ENCODE measurements around the gene SEC24B. TPM values are rescaled to one million over a fixed set of nuclear protein-coding genes. Genes with fewer than 3 reads are reported as not detected.
A peak's percentile ranks its signal among the peaks of the same experiment; 100 is the strongest.
"Not testable (repeated sequence)": the region's sequence is repeated elsewhere in the genome, so short reads cannot be mapped to it uniquely, and the experiment has no call there.

SEC24B gene
- total RNA-seq, 4 donors from 2014 or later: 39.5 to 49.1 (median 42.6) TPM

DNA sequence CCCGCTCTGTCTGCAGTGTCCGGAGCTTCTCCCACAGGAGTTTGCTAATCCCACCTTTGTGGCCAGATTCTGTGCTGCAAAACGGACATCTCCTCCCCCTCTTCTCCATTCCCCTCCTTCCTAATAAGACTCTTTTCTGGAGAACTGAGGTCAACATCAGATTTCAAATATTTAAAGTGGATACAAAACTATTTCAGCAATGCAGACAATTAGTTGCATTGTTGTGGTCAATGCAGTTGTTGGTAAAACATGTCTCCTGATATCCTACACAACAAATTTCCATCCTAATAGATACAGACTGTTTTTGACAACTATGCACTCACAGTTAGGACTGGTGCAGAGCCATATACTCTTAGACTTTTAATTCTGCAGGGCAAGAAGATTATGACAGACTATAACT is 121.4 kb downstream of the SEC24B start:
- H3K27ac ChIP-seq: no peak overlapping the region
- no peak overlapping the region for H3K4me3 ChIP-seq (replicated peaks in 1 of 3)
- no peaks in the 10 kb centered on the region for H3K36me3 ChIP-seq
- DNase-seq: no peak
- 90 to 91% methylated on average over 3 of the region's 3 CpGs for WGBS, 2 donors
- H3K4me1 ChIP-seq: peaks cover 0 to 3% of the 10 kb centered on the region in 2 donors
- H3K9me3 ChIP-seq: no peaks in the 10 kb centered on the region
- TF ChIP-seq, protein P1, sequence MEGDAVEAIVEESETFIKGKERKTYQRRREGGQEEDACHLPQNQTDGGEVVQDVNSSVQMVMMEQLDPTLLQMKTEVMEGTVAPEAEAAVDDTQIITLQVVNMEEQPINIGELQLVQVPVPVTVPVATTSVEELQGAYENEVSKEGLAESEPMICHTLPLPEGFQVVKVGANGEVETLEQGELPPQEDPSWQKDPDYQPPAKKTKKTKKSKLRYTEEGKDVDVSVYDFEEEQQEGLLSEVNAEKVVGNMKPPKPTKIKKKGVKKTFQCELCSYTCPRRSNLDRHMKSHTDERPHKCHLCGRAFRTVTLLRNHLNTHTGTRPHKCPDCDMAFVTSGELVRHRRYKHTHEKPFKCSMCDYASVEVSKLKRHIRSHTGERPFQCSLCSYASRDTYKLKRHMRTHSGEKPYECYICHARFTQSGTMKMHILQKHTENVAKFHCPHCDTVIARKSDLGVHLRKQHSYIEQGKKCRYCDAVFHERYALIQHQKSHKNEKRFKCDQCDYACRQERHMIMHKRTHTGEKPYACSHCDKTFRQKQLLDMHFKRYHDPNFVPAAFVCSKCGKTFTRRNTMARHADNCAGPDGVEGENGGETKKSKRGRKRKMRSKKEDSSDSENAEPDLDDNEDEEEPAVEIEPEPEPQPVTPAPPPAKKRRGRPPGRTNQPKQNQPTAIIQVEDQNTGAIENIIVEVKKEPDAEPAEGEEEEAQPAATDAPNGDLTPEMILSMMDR (IDR thresholded peaks at IDR 0.05): no peak
- no peak for TF ChIP-seq POLR2A (IDR thresholded peaks at IDR 0.05)
- no peaks in the 10 kb centered on the region for H3K27me3 ChIP-seq
- intact Hi-C loops (cut with DNase I): loop anchor here (10.0 kb wide), 1 partner anchor 120 kb away; the partner anchor contains the start of gene SEC24B

DNA sequence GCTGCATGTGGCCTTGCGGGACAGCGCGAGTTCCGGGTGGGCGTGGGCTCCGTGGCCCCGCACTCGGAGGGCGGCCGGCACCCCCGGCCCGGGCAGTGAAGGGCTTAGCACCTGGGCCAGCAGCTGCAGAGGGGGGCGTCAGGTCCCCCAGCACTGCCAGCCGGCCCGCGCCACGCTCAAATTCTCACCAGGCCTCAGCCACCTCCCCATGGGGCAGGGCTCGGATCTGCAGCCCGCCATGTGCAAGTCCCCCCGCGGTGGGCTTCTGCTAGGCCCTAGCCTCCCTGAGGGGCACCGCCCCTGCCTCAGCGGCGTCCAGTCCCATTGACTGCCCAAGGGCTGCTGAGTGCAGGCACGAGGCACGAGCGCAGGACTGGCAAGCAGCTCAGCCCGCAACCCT is 123.8 kb downstream of the SEC24B start:
- no peak for DNase-seq
- no peak overlapping the region for H3K27ac ChIP-seq
- intact Hi-C loops (cut with DNase I): loop anchor here (10.0 kb wide), 1 partner anchor 123 kb away; the partner anchor contains the start of gene SEC24B
- peaks cover 5 to 8% of the 10 kb centered on the region in 2 donors for H3K4me1 ChIP-seq
- H3K36me3 ChIP-seq: no peaks in the 10 kb centered on the region
- 97 to 99% methylated on average over 16 to 23 of the region's 28 CpGs for WGBS, 2 donors
- no peaks in the 10 kb centered on the region for H3K27me3 ChIP-seq
- TF ChIP-seq, protein P1 (IDR thresholded peaks at IDR 0.05): no peak
- no peak for TF ChIP-seq POLR2A (IDR thresholded peaks at IDR 0.05)
- H3K9me3 ChIP-seq: no peaks in the 10 kb centered on the region
- H3K4me3 ChIP-seq (replicated peaks in 1 of 3): no peak overlapping the region

DNA sequence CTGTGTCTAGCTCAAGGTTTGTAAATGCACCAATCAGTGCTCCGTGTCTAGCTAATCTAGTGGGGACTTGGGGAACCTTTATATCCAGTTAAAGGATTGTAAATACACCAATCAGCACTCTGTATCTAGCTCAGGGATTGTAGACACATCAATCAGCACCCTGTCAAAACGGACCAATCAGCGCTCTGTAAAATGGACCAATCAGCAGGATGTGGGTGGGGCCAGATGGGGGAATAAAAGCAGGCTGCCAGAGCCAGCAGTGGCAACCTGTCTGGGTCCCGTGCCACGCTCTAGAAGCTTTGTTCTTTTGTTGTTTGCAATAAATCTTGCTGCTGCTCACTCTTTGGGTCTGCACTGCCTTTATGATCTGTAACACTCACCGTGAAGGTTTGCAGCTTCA is 124.5 kb downstream of the SEC24B start:
- intact Hi-C loops (cut with DNase I): loop anchor here (10.0 kb wide), 1 partner anchor 123 kb away; the partner anchor contains the start of gene SEC24B
- not testable (repeated sequence) for H3K4me3 ChIP-seq (replicated peaks in 1 of 3); H3K4me1 ChIP-seq; DNase-seq; H3K9me3 ChIP-seq; H3K27ac ChIP-seq; H3K27me3 ChIP-seq; H3K36me3 ChIP-seq
- 95 to 97% methylated on average over 6 of the region's 6 CpGs for WGBS, 2 donors

DNA sequence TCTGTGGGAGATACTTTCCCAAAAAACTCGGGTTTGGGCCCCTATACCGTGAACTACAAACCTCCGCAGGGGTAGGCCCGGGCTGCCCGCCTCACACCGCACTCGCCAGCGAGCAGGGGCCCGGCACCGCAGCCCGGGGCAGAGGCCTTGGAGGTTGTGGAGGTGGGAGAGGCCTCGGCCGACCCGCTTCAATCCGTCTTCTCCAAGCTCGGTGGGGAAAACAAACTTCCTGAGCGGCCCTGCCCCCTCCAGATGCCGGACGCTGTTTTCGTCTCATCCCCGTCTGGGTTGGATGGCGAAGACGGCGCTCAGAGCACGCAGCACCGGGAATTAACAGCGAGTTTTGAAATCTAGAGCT is 126.0 kb downstream of the SEC24B start:
- 11 to 19% methylated on average over 15 to 21 of the region's 27 CpGs for WGBS, 2 donors
- intact Hi-C loops (cut with DNase I): loop anchor here (10.0 kb wide), 1 partner anchor 125 kb away; the partner anchor contains the start of gene SEC24B
- Histone ChIP-seq H3K27me3 (no peaks in the 10 kb centered on the region), H3K36me3 (no peaks in the 10 kb centered on the region), H3K4me1 (peaks cover 5 to 8% of the 10 kb centered on the region in 2 donors), H3K4me3 (replicated peaks in 1 of 3) (peak overlapping the region; percentile 43 to 69 (median 63)), H3K27ac (peak overlapping the region in 2 of 3 donors; percentile 41 to 82), H3K9me3 (no peaks in the 10 kb centered on the region)
- TF ChIP-seq, protein P1 (IDR thresholded peaks at IDR 0.05): no peak
- TF ChIP-seq POLR2A (IDR thresholded peaks at IDR 0.05): no peak
- DNase-seq: peak; percentile 9 to 10

DNA sequence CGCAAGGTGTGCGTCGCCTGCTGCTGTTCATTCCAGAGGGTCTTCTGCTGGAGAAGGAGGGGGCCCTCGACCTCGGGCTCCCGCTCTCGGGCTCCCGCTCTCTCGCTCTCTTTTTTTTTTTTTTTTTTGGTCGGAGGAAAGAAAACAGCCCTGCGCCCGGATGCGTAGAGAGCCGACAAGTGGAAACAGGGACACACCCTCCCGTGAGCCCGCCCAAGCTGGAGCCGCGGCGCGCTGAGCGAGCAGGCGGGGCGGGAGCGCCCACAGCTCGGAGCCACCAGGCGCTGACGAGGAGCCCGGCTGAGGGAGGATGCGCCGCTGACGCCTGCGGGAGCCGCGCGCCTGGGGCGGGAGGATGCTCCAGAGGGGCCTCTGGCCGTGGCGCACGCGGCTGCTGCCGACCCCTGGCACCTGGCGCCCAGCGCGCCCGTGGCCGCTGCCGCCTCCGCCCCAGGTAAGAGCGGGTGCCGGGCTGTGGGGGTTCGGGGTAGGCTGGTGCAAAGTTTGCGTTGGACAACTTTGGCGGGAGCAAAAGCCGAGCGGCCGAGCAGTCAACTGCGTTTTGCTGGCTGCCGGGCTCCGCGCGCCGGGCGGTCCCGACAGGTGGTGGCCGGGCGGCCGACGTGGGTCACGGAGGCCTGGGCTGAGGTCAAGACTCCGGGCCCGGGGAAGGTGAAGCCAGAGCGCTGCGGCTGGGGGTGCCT is 126.5 kb downstream of the SEC24B start, which contains the start of gene MCUB:
Gene MCUB (plus strand): TSS at position 264 of the 704 bp plus-strand sequence. CDS start 92 bp downstream, at position 356.
- H3K4me1 ChIP-seq: peaks cover 5 to 8% of the 10 kb centered on the region in 2 donors
- peak; percentile 75 to 80 for DNase-seq
- WGBS, 2 donors: 0% methylated on average over 6 to 29 of the region's 73 CpGs
- no peaks in the 10 kb centered on the region for H3K27me3 ChIP-seq
- peak within 1 kb of the TSS; percentile 4 to 82 (median 41) for H3K27ac ChIP-seq
- H3K4me3 ChIP-seq (replicated peaks in 1 of 3): peak within 1 kb of the TSS; percentile 43 to 69 (median 63)
- TF ChIP-seq, protein P1 (IDR thresholded peaks at IDR 0.05): no peak
- TF ChIP-seq POLR2A (IDR thresholded peaks at IDR 0.05): peak in 1 of 2 donors; percentile 39
- intact Hi-C loops (cut with DNase I): loop anchor here (10.0 kb wide), 1 partner anchor 125 kb away; the partner anchor contains the start of gene SEC24B
- H3K36me3 ChIP-seq: no peaks in the 10 kb centered on the region
- H3K9me3 ChIP-seq: no peaks in the 10 kb centered on the region

Measured in thyroid gland (tissue), 4 donors.